Measurements from ENCODE around the gene TP63.

- TF ChIP-seq CTCF (IDR thresholded peaks at IDR 0.05) (no peak), POLR2A (IDR thresholded peaks at IDR 0.05) (no peak)
Observed at GRCh38 chr3:189909139-189909538, 277.9 kb downstream of the TP63 start.

Measured in uterus (tissue), 2 donors.